ENCODE data around the gene TMEM242.
"Not testable (repeated sequence)": the region's sequence is repeated elsewhere in the genome, so short reads cannot be mapped to it uniquely, and the experiment has no call there.

The TMEM242 gene

DNA sequence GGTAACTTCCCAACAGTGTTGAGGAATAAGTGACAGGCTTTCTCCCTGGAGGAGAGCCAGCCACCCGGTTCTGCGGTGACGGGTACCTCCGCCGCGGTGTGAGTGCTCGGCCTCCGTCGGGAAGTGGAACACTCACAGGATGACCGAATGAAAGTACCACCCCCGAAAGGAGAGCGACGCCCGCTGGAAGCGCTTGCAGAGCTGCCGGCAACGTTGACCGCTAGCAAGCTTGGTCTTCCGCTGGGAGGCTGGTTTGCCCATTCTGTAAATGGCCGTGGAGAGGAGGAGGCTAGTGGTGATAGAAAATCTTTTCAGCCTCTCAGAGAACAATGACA is 614 bp upstream of the TMEM242 start:
- peak; percentile 66 for DNase-seq (ENCODE audit: low spot score)

GRCh38 chr6:157322792-157323254 is 496 bp downstream of the TMEM242 start:
- peak; percentile 93 for DNase-seq (ENCODE audit: low spot score)

GRCh38 chr6:157316871-157317814 is 6.2 kb downstream of the TMEM242 start:
- no peak for DNase-seq (ENCODE audit: low spot score)

- peak; percentile 63 for DNase-seq (ENCODE audit: low spot score)
These were observed 8.5 kb downstream of the TMEM242 start for GRCh38 chr6:157314705-157315321.

- DNase-seq (ENCODE audit: low spot score): no peak
These were observed 9.5 kb downstream of the TMEM242 start for GRCh38 chr6:157313531-157314467.

GRCh38 chr6:157312757-157313156 is 10.6 kb downstream of the TMEM242 start:
- no peak for DNase-seq (ENCODE audit: low spot score)

- DNase-seq (ENCODE audit: low spot score): not testable (repeated sequence)
These were observed 12.6 kb downstream of the TMEM242 start for GRCh38 chr6:157310693-157311092.

GRCh38 chr6:157307661-157308060 is 15.7 kb downstream of the TMEM242 start:
- no peak for DNase-seq (ENCODE audit: low spot score)

DNA sequence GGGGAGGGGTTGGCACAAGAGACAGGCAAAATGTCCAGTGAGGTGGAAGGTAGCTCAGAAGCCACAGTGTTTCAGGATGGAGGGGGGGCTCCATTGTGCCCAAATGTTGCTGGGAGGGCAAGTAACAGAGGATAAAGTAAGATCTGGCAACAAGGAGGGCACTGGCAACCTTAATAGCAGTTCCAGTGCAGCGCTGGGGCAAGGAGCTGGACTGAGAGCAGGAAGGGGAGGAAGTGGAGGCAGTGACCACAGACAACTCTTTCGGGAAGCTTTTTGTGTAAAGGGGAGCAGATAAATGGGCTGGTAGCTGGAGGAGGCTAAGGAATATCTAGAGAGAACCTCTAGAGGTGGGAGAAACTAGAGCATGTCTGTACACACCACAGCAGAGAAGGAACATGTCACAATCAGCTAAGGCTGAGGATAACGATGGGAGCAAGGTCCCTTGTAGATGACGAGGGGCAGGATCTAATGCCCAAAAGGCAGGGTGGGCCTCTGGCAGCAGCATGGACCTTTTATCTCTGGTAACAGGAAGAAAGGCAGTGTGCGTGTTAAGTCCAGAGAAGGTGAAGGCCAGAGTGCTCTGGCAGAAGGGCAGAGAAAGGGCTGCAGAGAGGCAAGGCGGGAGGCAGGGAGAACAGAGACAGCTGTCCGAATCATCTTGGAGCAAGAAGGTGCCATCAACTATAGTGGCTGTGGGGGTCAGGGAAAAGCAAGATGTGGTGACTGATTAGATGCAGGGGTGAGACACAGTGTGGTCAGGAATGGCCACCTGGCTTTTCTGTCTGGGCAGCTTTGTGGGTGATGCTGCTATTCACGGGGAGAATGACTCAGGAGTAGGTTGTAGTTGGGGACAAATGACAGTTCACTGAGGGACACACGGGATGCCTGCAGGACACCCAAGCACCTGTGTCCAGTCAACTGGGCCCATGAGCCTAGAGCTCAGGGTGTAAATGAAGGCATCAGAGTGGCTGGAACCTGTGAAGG is 17.4 kb downstream of the TMEM242 start:
- DNase-seq (ENCODE audit: low spot score): no peak

- peak; percentile 67 for DNase-seq (ENCODE audit: low spot score)
These were observed 18.2 kb downstream of the TMEM242 start for GRCh38 chr6:157304899-157305663.

- no peak for DNase-seq (ENCODE audit: low spot score)
These were observed 20.6 kb downstream of the TMEM242 start for GRCh38 chr6:157302736-157303135.

DNA sequence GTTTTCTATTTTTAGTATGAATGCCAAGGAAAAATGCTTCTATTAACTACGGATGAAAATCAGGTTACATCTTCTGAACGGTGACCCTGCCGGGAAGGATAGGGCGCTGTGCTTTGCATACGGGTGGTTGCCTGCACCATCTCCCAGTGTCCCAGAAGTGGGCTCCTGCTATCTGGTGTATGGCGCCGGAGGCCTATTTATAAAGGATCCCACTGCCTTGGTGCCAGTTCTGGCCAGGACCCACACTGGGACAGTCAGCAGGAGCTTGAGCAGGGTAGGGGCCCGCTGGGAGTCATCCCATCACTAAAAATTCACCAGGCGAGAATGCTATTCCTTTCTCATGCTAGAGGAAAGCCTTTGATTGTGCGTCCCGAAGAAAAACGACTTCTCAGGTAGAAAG is 22.9 kb downstream of the TMEM242 start:
- DNase-seq (ENCODE audit: low spot score): no peak

GRCh38 chr6:157300006-157300405 is 23.3 kb downstream of the TMEM242 start:
- no peak for DNase-seq (ENCODE audit: low spot score)

- no peak for DNase-seq (ENCODE audit: low spot score)
These were observed 25.0 kb downstream of the TMEM242 start for GRCh38 chr6:157298216-157298724.

GRCh38 chr6:157294654-157295053 is 28.7 kb downstream of the TMEM242 start:
- no peak for DNase-seq (ENCODE audit: low spot score)

DNA sequence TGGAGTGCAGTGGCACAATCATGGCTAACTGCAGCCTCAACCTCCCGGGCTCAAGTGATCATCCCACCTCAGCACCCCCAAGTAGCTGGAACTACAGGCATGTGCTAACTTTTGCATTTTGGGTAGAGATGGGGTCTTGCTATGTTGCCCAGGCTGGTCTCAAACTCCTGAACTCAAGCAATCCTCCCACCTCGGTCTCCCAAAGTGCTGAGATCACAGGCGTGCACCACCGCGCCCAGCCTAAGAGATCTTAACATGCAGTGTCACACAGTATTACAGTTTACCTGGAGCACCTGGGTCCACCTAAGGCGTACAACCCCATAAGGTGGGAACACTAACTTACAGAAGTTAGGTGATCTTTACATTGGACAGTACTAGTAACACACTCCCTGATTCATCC is 29.5 kb downstream of the TMEM242 start:
- DNase-seq (ENCODE audit: low spot score): no peak

- DNase-seq (ENCODE audit: low spot score): no peak
These were observed 31.1 kb downstream of the TMEM242 start for GRCh38 chr6:157292202-157292601.

GRCh38 chr6:157291356-157291755 is 32.0 kb downstream of the TMEM242 start:
- DNase-seq (ENCODE audit: low spot score): no peak

DNA sequence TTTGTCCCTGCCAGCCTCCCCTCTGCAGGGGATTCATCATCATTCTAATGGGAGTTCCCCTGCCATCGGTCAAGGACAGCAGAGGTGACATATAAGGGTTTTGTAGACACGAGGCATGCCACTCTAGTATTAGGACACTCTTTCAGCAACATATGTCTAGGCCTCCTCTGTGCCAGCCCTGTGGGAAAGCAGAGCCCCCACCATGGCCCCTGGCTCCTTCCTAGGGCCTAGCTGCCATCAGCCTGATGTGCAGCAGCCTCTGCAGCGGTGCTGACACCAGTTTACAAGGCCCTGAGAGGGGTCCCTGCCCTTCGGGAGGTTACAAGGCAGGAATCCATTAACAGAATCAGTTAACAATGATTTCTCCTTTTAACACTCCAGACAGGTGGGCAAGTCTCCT is 32.5 kb downstream of the TMEM242 start:
- no peak for DNase-seq (ENCODE audit: low spot score)

- no peak for DNase-seq (ENCODE audit: low spot score)
These were observed 33.6 kb downstream of the TMEM242 start for GRCh38 chr6:157289764-157290163.

Measured in HuH-7 (cell line).